HG02884 (cell line): ENCODE data around the gene MAP3K4.

ENCODE experiments used
- ATAC-seq: cut with Tn5 transposase; IDR thresholded peaks from one replicate; pipeline ENCODE4 v1.9.1; 2021; ENCODE audit warnings: mild to moderate bottlenecking, moderate library complexity; ENCODE audit not compliant: unreplicated experiment

MAP3K4 gene

DNA sequence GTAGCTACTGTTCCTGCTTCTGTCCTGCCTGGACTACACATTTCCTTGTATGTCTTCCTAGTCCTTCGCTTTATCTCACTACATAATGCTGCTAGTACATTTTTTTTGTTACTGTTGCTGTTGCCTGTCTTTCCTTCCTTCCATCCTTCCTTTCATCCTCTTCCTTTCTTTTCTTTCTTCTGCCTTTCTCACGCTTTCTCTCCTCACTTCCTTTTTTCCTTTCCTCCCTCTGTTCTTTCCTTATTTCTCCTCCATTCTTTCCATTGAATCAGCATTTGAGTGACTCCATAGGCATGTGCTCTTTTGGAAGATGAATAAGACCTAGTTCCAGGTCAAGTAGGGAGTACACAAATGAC, 46.3 kb downstream of the MAP3K4 start:
- ATAC-seq = no peak

DNA sequence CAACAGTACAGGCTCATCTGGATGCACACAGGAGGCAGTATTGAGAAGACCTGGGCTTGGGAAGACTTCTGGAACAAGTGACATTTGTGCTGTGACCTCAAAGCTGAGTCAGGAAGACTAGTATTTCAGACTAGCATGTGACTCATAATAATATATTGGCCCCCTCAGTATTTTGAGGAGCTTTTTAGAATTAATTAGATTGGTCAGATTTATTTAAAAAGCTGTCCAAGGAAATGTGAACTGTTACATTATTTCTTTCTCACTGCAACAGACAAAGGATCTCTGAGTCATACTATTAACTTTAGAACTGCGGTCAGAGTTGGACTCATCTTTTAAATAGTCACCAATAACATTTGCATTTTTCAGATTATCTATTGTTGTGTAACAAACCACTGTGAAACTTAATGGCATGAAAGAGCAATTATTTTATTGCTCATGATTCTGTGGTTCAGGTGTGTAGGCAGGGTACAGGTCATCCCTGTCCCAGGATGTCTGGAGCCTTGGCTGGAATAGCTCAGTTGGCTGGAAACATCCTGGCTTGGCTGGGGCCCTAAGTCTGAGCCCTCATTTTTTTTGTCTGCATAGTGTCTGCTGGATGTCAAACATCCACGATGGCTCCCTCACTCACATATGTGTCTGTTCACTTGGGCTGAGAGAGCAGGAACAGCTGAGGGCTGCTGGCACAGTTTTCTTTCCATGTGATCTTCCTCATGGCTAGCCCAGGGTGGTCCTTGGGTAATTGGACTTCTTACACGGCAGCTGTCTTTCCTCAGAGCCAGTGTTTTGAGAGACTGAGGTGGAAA, 46.9 kb downstream of the MAP3K4 start:
- peak; percentile 95 for ATAC-seq

DNA sequence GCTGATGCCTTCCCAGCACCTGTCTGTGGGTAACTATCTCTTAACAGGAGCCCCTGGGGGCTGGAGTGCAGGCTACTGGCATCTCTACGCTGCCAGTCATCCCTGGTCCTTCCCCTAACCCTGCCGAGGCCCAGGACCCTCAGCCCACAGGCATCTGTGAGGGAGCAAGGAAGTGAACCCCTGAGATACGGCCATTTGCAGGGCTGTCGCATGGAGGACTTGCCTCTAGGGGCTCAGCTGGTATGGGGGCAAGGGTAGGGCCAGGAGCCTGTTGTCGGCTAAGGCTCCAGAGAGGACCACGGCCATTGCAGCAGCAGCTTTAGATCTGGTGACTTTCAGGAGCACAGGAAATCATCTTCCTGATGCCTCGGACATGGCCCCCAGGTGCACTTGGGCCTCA, 49.7 kb downstream of the MAP3K4 start:
- ATAC-seq = no peak

DNA sequence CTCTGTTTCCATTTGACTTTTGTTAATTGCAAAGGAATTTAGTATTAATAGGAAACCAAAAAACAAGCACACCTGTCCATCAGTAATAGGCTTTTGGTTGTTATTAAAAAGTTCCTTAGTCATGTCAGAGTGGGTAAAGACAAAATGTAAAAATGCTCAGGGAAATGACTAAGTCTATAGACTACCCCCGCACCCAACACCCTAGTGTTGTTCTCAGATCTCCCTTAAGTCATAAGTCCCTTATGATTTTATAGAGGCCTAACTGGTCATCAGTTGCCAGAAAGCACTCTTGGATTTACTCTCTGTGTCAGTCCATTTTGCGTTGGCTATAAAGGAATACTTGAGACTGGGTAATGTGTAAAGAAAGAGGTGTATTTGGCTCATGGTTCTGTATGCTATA, 52.8 kb downstream of the MAP3K4 start:
- no peak for ATAC-seq

DNA sequence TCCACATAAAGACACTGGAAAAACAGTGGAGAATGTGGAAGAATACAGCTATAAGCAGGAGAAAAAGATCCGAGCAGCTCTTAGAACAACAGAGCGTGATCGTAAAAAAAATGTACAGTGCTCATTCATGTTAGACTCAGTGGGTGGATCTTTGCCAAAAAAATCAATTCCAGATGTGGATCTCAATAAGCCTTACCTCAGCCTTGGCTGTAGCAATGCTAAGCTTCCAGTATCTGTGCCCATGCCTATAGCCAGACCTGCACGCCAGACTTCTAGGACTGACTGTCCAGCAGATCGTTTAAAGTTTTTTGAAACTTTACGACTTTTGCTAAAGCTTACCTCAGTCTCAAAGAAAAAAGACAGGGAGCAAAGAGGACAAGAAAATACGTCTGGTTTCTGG, 57.1 kb downstream of the MAP3K4 start:
- no peak for ATAC-seq

DNA sequence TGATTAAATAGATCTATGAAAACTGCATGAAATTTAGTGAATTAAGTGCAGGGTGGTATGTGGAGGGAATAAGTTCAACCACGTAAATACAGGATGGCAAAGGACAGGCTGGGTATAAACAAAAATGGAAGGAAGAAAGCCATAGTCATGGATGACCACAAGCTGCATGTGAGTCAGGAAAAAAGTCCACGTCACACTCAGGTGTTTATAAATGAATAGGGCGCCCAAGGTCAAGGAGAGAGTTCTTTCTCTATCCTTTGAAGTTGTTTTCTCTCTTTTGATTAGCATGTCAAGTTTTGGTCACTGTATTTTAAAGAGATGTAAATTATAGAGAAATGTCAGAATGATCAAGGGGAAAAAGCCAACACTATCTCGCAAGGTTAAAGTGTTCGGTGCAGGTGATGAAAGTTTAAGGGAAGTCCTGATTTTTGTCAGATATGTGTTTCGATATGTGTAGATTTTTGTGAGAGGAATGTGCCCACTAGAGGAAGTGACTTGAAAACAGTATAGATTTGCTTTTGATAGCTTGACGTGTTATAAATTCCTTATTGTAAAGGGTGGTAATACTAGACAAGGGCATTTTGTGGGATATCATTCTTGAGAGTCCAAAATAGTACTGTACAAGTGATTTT, 58.7 kb downstream of the MAP3K4 start:
- ATAC-seq = no peak

DNA sequence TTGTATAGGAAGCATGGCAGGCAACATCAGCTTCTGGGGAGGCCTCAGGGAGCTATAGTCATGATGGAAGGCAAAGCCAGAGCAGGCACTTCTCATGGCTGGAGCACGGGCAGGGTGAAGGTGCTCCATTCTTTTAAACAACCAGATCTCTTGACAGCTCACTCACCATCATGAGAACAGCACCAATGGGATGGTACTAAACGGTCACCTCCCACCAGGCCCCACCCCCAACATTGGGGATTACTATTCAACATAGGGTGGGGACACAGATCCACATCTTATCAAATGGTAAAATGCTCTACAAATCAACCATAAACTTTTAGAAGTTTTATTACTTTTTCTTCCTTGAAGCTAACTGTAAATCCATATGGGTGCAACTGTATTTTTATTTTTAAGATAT, 61.5 kb downstream of the MAP3K4 start:
- ATAC-seq = no peak

DNA sequence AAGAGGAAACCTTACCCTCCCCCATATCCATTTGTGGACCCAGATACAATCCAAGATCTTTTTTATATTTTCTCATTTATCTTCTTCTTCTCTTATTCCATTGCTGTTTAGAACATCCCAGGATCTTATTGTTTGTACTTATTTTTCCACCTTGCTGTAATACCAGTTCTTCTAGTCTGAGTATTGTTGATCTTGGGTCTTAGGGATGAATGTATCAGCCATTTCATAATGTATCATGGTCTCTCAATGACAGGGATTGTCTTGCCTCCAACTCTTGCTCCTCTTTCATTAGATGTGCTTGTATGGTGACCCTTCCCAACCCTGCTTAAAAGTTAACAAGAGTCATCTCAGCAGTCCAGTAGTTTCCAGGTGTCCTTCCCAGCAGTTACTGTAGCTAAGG, 63.3 kb downstream of the MAP3K4 start:
- no peak for ATAC-seq

DNA sequence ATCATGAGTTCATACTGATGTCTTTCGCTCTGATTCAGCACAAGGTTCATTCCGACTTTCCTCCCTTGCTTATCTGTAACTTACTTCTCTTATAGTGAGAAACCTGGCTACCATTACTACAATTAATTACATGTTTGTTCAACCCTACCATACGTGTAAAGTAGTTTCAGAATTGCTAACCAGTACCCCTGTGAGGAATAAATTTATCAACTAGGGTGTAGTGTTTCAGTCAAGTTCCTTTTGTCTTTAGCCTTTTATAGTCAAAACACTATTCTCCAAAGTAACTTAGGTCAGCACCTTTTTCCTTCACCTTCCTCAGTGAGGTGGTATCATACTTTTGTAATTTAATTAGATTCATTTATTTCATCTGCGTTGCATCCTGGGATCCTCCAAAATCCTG, 64.9 kb downstream of the MAP3K4 start:
- ATAC-seq = no peak

DNA sequence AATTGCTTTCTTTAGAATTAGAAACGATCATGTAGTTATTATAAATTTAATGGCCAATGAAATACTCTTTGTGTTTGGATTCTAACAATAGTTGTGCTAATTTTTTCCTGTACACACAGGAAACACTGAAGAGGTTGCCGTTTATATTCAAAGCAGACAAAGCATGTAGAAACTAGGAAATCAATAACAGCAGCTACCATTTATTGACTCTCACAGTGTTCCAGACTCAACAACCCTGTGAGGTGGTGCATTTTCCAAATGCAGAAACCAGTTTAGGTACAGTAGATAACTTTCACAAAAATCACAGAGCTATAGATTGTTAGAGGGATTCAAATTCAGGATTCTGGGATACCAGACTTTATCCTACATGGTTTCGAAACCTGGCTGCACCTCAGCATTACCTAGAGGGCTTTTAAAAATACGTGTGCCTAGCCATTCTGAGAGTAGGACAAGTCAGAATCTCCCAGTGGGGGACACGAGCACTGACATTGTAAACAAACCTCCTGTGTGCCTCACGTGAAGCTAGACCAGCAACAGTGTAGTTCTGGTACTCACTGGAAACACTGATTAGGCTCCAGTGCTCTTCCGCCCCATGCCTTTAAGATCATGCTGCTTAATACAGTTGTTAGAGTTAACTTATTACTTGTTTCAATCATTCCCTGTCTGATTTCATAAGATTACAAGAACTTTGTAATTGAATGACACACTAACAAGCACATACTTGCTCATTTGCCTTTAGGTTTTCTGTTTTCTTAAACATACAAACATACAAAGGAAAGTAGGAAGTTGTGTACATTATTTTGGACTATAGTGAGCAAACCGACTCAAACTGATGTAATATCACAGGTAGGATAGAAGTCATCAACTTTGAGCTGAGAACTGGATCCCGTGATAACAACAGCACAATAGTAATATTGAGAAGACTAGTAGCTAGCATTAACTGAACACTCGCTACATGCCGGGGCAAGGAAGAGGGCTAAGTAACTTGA, 65.8 kb downstream of the MAP3K4 start:
- ATAC-seq = no peak

DNA sequence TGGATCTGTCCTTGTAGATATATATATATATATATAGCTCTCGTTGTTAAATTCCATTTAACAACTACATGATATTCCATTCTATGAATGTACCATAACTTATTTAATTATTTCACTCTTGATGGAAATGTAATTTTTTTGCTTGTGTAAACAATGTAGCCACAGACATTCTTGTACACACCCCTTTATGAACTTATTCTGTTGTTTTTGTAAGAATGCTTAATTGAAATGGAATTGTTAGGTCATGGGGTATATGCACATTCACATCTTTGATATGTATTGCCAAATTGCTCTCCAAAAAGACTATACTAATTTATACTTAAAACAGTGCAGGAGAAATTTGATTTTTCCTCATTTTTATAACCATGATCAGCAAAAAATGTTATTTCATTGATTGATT, 67.2 kb downstream of the MAP3K4 start:
- ATAC-seq = no peak

DNA sequence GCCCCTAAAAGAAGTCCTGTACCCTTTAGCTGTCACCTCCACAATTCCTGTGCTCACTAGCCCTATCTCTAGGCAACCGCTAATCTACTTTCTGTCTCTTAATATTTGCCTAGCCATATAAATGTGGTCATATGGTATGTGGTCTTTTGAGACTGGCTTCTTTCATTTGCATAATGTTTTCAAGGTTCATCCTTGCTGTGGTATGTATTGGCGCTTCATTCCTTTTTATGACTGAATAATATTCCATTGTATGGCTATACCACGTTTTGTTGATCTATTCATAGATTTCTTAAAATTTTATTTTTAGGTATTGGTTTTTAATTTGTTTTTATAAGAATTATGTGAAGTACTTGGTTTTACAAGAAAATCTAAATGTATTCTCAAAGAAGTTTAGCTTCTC, 70.0 kb downstream of the MAP3K4 start:
- ATAC-seq = no peak

DNA sequence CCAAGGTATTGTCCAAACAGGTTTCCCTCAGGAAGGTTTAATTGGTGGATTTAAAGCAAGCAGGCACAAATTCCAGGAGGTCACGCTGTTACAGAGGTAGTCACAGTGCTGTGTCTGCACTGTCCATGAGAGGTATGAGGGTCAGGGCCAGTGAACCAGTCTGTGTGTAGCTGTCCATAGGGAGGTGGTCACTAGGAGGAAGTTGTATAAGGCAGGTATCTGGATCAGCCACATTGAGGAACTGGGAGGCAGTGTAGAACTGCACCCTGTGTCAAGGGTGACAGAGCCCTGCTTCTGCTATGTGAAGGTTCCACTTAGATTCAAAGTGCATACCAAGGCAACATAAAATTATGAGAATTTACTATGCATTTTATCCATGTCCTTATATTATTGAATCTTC, 73.3 kb downstream of the MAP3K4 start:
- ATAC-seq = no peak

DNA sequence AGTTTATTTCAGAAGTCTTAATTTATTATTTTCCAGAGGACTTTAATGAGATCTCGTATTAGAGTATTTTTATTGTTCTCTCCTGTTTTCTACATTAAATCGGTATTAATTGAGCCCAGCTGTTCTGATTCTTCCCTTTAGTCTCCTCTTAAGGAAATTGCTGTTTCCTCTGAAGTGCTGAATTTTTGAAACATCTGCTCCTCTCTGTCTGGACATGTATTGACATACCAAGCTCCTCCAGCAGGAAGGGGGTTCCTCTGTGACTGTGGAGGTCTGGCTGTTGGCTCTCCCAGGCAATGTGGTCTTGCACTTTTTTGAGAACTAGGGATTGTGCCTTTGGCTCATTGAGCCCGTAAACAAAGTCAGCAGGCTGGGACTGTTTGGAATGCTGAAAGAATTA, 74.9 kb downstream of the MAP3K4 start:
- ATAC-seq = no peak

DNA sequence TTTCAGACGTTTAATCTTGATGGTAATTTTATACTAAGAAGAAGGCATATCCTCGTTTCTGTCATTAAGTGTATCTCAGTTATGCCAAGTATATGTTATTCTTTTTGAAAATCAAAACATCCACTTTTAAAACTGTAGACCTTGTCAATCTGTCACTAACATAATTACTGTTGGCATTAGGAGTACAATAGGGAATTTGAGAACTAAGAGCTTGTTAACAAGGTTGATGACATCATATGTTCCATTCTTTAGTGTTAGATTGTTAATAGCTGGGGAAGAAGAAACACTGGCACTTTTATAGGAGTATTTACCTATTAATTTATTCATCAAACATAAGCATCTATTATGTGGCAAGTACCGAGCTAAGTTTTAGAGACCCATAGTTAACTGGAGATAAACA, 76.2 kb downstream of the MAP3K4 start:
- ATAC-seq = no peak

DNA sequence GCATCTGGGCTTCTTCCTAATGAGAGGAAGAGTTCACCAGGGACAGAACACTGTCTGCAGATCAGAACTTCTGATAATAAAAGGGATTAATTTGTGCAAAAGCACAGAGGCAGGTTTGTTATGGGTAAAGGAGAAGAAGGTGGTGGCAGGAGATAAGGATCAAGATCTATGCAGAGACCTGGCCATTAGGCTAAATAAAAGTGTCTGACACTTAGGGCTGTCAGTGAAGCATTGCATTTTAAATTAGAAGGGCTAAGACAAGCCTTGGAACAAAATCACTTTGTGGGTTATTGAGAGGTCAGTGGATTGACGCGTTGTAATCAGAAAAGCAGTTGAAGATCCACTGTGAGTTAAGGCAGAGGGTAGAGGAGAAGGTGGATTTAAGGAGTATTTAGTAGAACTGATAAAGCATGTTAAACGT, 76.8 kb downstream of the MAP3K4 start:
- no peak for ATAC-seq

DNA sequence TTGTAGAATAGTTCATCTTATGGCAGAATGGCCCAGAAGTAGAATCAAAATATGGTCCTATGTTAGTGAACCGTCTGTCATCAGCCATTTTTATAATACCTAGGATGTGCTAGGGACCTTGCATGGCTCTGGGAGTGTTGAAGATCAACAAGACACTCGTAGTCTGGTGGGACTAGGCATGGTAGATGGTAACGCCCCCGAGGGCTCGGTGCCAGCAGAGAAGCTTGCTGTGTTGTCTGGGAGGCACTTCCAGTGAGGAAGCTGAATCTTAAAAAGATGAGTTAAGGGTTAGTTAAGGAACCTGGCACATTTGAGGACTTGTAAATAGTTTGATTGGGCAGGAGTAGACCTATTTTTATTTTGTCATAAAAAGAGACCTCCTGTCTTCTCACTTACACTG, 82.4 kb downstream of the MAP3K4 start:
- no peak for ATAC-seq

DNA sequence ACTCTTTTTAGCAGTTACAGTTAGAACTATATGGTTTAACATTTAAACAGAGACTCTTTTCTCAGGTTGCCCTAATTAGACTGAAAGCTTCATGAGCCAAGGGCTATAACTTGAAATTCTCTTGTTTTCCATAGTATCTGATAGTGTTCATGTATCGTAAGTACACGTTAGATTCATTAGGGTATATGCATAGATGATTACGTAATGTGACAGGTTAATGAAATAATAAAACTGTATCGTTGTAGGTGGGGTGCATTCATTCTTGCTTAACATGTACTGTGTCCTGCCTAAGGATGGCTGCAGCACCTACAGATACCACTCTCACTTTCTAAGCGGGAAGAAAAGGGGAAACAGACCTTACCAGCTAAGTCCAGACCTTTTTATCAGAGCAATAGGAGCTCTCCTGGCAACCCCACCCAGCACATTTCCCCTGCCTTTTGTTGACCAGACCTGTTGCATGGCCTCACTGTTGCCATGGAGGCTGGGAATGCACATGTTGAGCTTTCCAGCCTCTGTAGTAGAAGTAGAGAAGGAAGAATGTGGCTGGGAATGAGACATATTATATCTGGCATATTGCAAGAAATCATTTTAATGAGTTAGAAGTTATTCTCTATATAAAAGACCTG, 83.0 kb downstream of the MAP3K4 start:
- no peak for ATAC-seq

DNA sequence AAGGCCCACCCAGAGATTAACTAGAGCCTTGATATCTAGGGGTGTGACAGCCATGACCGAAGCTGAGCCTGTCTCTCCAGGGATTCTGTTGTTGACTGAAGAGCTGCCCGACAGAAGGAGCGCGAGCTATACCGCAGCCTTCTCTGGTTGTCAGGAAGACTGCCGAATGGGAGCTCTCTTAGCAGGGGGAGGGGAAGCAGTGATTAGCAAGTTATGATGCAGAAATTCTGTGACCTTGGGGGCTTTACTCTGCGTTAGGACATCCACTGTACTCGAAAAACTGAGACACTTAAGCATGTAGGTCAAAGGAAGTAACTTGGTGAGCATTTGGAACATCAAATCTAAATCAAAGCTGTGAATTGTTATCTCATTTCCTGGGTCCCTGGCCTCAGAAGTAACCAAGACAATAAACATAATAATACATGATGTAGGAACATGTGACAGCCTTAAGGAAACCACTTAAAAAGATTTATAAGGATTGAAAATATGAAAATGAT, 84.7 kb downstream of the MAP3K4 start:
- ATAC-seq = no peak

DNA sequence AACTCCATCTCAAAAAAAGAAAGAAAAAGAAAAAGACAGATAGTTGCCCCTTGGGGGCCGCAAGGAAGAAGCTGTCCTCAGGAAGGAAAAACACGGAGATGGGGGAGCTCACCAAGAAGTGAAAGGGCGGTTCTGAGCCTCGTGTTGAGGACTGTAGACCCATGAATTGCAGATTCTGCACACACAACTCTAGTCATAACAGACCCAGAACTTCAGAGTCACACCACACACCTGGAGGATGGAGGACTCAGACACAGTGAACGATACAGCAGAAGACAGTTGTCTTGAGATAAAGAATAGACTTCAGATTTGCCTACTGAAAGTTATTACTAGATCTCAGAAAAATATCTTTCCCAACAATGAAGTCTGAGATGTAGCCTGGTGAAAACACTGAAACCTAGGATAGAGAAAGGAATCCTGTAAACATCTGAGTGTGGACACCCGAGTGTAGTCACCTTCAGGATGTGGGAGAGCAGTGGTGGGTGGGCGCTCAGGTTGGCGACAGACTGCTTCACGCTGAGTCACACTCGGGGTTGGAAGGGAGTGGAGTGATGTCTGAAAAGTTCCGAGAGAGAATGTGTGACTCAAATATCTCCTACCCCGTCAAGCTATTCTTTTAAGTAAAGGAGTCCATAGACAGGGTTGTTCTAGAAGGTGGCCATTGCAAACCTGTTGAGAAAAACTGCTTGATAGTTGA, 88.1 kb downstream of the MAP3K4 start:
- no peak for ATAC-seq
